A549 (cell line): ENCODE measurements around the gene GC. TPM values are rescaled to one million over a fixed set of nuclear protein-coding genes. Genes with fewer than 3 reads are reported as not detected.
"Not testable (repeated sequence)": the region's sequence is repeated elsewhere in the genome, so short reads cannot be mapped to it uniquely, and the experiment has no call there.

Experiments used
- ATAC-seq, 2 experiments: fragments of 200-7000 bp in 1 of 2; fragments of >200 bp in 1 of 2; cut with Nextera tagmentation in 1 of 2; cut with Tn5 transposase in 1 of 2; 3 replicates each; pipeline versions ENCODE4 v1.8.0 to v1.9.1; 2018 to 2020; ENCODE audit warnings: mild to moderate bottlenecking in 1 of 2, moderate library complexity in 1 of 2
- CTCF ChIA-PET: fragments of 300-600 bp; sonication (Branson Sonifier 250); formaldehyde crosslinking; extraction: SDS; loops from one replicate; lab custom pipeline; 2021; ENCODE audit warnings: antibody characterized with exemption, inconsistent platforms; lab: Yijun Ruan, JAX
- POLR2A ChIA-PET: fragments of 350-600 bp; formaldehyde crosslinking; extraction: SDS; loops from one replicate; lab custom pipeline; 2021; ENCODE audit warnings: antibody characterized with exemption, inconsistent platforms; lab: Yijun Ruan, JAX
- DNase-seq, 2 experiments: peaks; one replicate each; pipeline versions ENCODE4 v3.0.0 to v3.0.0-alpha.2; 2011 to 2016; ENCODE audit warnings: low read depth in 1 of 2, low spot score in 1 of 2
- FAIRE-seq: peaks from 2 replicates; lab custom pipeline; 2011; peaks lifted over from hg19 to GRCh38; lab: Jason Lieb, UNC
- H3K27ac ChIP-seq, 2 experiments: fragments of >200 bp; sonication (Bioruptor Twin); formaldehyde crosslinking; 3 replicates each; pipeline ENCODE4 v1.5.1; 2016 to 2017
- H3K4me1 ChIP-seq: fragments of >200 bp; sonication (Bioruptor Twin); formaldehyde crosslinking; 3 replicates; pipeline ENCODE4 v1.6.1; 2016
- H3K4me2 ChIP-seq: fragments of >200 bp; sonication (Bioruptor Twin); formaldehyde crosslinking; 3 replicates; pipeline ENCODE4 v1.6.1; 2016
- H3K4me3 ChIP-seq: fragments of >200 bp; sonication (Bioruptor Twin); formaldehyde crosslinking; 3 replicates; pipeline ENCODE4 v1.5.1; 2016
- H3K9me3 ChIP-seq: fragments of >200 bp; sonication (Bioruptor Twin); formaldehyde crosslinking; 3 replicates; pipeline ENCODE4 v1.6.1; 2016
- CHD4 ChIP-seq: fragments of 200-600 bp; sonication (generic); IDR thresholded peaks from 2 replicates; pipeline ENCODE4 v1.6.1; 2016; ENCODE audit warnings: antibody characterized with exemption, mild to moderate bottlenecking, borderline replicate concordance
- CTCF ChIP-seq: fragments of >200 bp; sonication (Bioruptor Twin); formaldehyde crosslinking; IDR thresholded peaks from 3 replicates; pipeline ENCODE4 v1.5.1; 2016
- EHF ChIP-seq: fragments of 250-450 bp; sonication (Bioruptor Pico); IDR thresholded peaks from 2 replicates; pipeline ENCODE4 v1.5.0; 2020; ENCODE audit warnings: mild to moderate bottlenecking
- ELK1 ChIP-seq: fragments of 150-350 bp; IDR thresholded peaks from 2 replicates; pipeline ENCODE4 v1.6.1; 2014; ENCODE audit warnings: low read depth, mild to moderate bottlenecking, low read length
- EP300 ChIP-seq, 2 experiments: fragments of >200 bp; sonication (Bioruptor Twin); formaldehyde crosslinking; IDR thresholded peaks; 2 replicates in 1 of 2; 3 replicates in 1 of 2; pipeline ENCODE4 v1.6.1; 2016 to 2017
- GATA3 ChIP-seq: IDR thresholded peaks from 2 replicates; pipeline ENCODE4 v1.6.1; 2012; ENCODE audit warnings: borderline replicate concordance
- HDAC2 ChIP-seq: fragments of 200-600 bp; sonication (generic); IDR thresholded peaks from 2 replicates; pipeline ENCODE4 v1.6.1; 2016
- HEYL ChIP-seq: fragments of 250-450 bp; sonication (Bioruptor Pico); IDR thresholded peaks from 2 replicates; pipeline ENCODE4 v1.8.0; 2021; ENCODE audit warnings: mild to moderate bottlenecking, moderate library complexity
- KDM1A ChIP-seq: fragments of 200-600 bp; sonication (generic); IDR thresholded peaks from 2 replicates; pipeline ENCODE4 v1.6.1; 2016; ENCODE audit warnings: low read depth, mild to moderate bottlenecking
- MAFK ChIP-seq: fragments of 450-650 bp; IDR thresholded peaks from 2 replicates; pipeline ENCODE4 v1.6.1; 2014; ENCODE audit not compliant: partially characterized antibody
- NFE2L2 ChIP-seq: fragments of 150-350 bp; conservative IDR thresholded peaks from 2 replicates; pipeline ENCODE4 v1.6.1; 2014; ENCODE audit warnings: low read length
- NPAS2 ChIP-seq: fragments of 250-450 bp; sonication (Bioruptor Pico); IDR thresholded peaks from 2 replicates; pipeline ENCODE4 v1.8.0; 2022; ENCODE audit warnings: mild to moderate bottlenecking, moderate library complexity, borderline replicate concordance
- NR3C1 ChIP-seq: fragments of >200 bp; sonication (Bioruptor Twin); formaldehyde crosslinking; IDR thresholded peaks from 3 replicates; pipeline ENCODE4 v1.6.1; 2017
- POLR2A ChIP-seq: IDR thresholded peaks from 2 replicates; pipeline ENCODE4 v1.6.1; 2012; ENCODE audit warnings: mild to moderate bottlenecking, low read length
- RAD21 ChIP-seq, 2 experiments: fragments of >200 bp in 1 of 2; sonication (Bioruptor Twin) in 1 of 2; formaldehyde crosslinking in 1 of 2; IDR thresholded peaks in 1 of 2; conservative IDR thresholded peaks in 1 of 2; 2 replicates in 1 of 2; 3 replicates in 1 of 2; pipeline ENCODE4 v1.6.1; 2012 to 2018; ENCODE audit warnings: inconsistent platforms in 1 of 2
- RARB ChIP-seq: fragments of 250-450 bp; sonication (Bioruptor Pico); IDR thresholded peaks from 2 replicates; pipeline ENCODE4 v1.8.0; 2021; ENCODE audit warnings: mild to moderate bottlenecking, moderate library complexity
- SMC3 ChIP-seq: fragments of >200 bp; sonication (Bioruptor Twin); formaldehyde crosslinking; IDR thresholded peaks from 3 replicates; pipeline ENCODE4 v1.6.1; 2018; ENCODE audit warnings: inconsistent platforms
- TFCP2L1 ChIP-seq: fragments of 250-450 bp; sonication (Bioruptor Pico); IDR thresholded peaks from 2 replicates; pipeline ENCODE4 v1.5.0; 2021; ENCODE audit warnings: mild to moderate bottlenecking
- ZSCAN20 ChIP-seq: fragments of 250-450 bp; sonication (Bioruptor Pico); IDR thresholded peaks from 2 replicates; pipeline ENCODE4 v1.8.0; 2022; ENCODE audit warnings: mild to moderate bottlenecking, moderate library complexity
- WGBS: methylation state at CpG from one replicate; pipeline ENCODE4 v1.1.6; 2017; ENCODE audit errors: missing lambda C conversion rate; 5-methylcytosine and 5-hydroxymethylcytosine counted together
- polyA plus RNA-seq, 4 experiments: library from polyadenylated mRNA; depleted of rRNA in 3 of 4; stranded (reverse); fragments of >200 nt; fragmentation: RNase III in 1 of 4; extraction: RNeasy Plus Mini Kit Qiagen cat#74134 plus additional on column Dnase treatment in 1 of 4; gene quantifications; 2 replicates in 3 of 4; 3 replicates in 1 of 4; pipeline ENCODE4 v1.2.3, GENCODE V29; 2011 to 2017

The GC gene
- polyA plus RNA-seq, 2 of the 4 experiments (the other 2 are of a cell fraction): not detected

GRCh38 chr4:71746379-71746778 is 37.5 kb downstream of the GC start:
- WGBS: 10% methylated on average over 3 of the region's 3 CpGs
- ChIA-PET CTCF (no interaction called here), POLR2A (no interaction called here)
- Histone ChIP-seq H3K9me3 (no peaks in the 10 kb centered on the region), H3K4me3 (no peak overlapping the region), H3K27ac (no peak overlapping the region), H3K4me1 (no peaks in the 10 kb centered on the region), H3K4me2 (no peak overlapping the region)
- FAIRE-seq: no peak
- no peak for TF ChIP-seq CTCF
- no peak for TF ChIP-seq NR3C1
- no peak for TF ChIP-seq ZSCAN20
- no peak for TF ChIP-seq CHD4
- TF ChIP-seq HDAC2: no peak
- no peak for TF ChIP-seq NPAS2
- no peak for TF ChIP-seq ELK1
- TF ChIP-seq NFE2L2: no peak
- no peak for TF ChIP-seq EHF (CRISPR knock-in tag)
- TF ChIP-seq, all 56 proteins: peak for 0
- no peak for ATAC-seq
- DNase-seq: no peak

GRCh38 chr4:71738782-71739181 is 45.1 kb downstream of the GC start:
- H3K4me1 ChIP-seq, H3K9me3 ChIP-seq, DNase-seq, H3K4me2 ChIP-seq, POLR2A ChIA-PET, ATAC-seq, FAIRE-seq, H3K27ac ChIP-seq, H3K4me3 ChIP-seq: not testable (repeated sequence)
- 29% methylated on average over 2 of the region's 2 CpGs for WGBS
- CTCF ChIA-PET: interaction anchor here (0.6 to 1.0 kb wide), 2 partner anchors 21 to 47 kb away, joined by 3 read pairs; no protein-coding TSS in a partner anchor

GRCh38 chr4:71732706-71733105 is 51.2 kb downstream of the GC start:
- Histone ChIP-seq H3K4me3 (no peak overlapping the region), H3K9me3 (no peaks in the 10 kb centered on the region), H3K4me2 (no peak overlapping the region), H3K4me1 (no peaks in the 10 kb centered on the region), H3K27ac (no peak overlapping the region)
- FAIRE-seq (no peak), DNase-seq (peak; percentile 3 to 31), ATAC-seq (no peak)
- TF ChIP-seq GATA3 (no peak), TFCP2L1 (CRISPR knock-in tag) (no peak), RARB (no peak), MAFK (peak; percentile 81), CTCF (peak; percentile 44; the same call in 2 of the 3 replicates), KDM1A (no peak), POLR2A (no peak), SMC3 (peak; percentile 37; the same call in 2 of the 3 replicates), RAD21 (conservative IDR thresholded peaks at IDR 0.05 in 1 of 2, IDR thresholded peaks at IDR 0.05 in 1 of 2) (peak; percentile 56 to 62; a peak in 4 of 5 replicates), EP300 (IDR thresholded peaks at IDR 0.05) (no peak), HEYL (CRISPR knock-in tag) (no peak), NPAS2 (no peak), NFE2L2 (peak; percentile 65)
- WGBS: 56% methylated on average over 2 of the region's 2 CpGs
- ChIA-PET CTCF (interaction anchor here (1.1 kb wide), 1 partner anchor 557 kb away, joined by 3 read pairs; no protein-coding TSS in a partner anchor), POLR2A (no interaction called here)
